GM06990 (cell line): ENCODE results near the gene ADH1C.

Experiments used
- DNase-seq: peaks from one replicate; pipeline ENCODE4 v3.0.0-alpha.2; 2011; ENCODE audit not compliant: insufficient read length; ENCODE audit errors: extremely low read depth
- H3K27me3 ChIP-seq: replicated peaks from 2 replicates; pipeline ENCODE4 v1.6.0; 2011; ENCODE audit warnings: low read length; ENCODE audit not compliant: control insufficient read depth, insufficient read depth
- H3K36me3 ChIP-seq: 2 replicates; pipeline ENCODE4 v1.5.1; 2011; ENCODE audit warnings: low read length; ENCODE audit not compliant: control insufficient read depth, insufficient read depth
- H3K4me3 ChIP-seq: replicated peaks from 2 replicates; pipeline ENCODE4 v1.5.1; 2011; ENCODE audit warnings: low read depth, mild to moderate bottlenecking, control low read depth, low read length
- TF ChIP-seq, protein P1 (sequence below): IDR thresholded peaks from 2 replicates; pipeline ENCODE4 v1.5.1; 2011; ENCODE audit warnings: low read length, control low read depth, mild to moderate bottlenecking, inconsistent platforms; ENCODE audit not compliant: insufficient read depth, poor library complexity, severe bottlenecking

ADH1C gene

DNA sequence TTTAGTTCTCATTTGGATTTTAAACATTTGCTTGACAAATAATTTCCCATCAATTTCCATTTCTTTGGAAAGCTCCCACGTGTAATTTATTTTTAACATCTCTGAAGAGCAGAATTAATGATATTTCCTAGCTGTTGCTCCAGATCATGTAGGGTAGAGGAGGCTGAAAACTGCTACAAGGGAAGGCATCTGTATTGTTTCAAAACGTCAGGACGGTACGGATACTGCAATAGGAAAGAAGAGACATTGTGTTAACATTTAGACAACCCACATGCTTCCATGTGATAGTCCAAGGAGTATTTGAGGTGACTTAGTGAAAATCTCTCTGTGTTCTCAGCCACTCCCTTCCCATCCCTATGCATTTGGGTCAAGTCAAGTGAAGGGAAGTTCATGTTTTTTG lies 16.0 kb downstream of the ADH1C start:
- H3K36me3 ChIP-seq, result no peaks in the 10 kb centered on the region
- TF ChIP-seq, protein P1, sequence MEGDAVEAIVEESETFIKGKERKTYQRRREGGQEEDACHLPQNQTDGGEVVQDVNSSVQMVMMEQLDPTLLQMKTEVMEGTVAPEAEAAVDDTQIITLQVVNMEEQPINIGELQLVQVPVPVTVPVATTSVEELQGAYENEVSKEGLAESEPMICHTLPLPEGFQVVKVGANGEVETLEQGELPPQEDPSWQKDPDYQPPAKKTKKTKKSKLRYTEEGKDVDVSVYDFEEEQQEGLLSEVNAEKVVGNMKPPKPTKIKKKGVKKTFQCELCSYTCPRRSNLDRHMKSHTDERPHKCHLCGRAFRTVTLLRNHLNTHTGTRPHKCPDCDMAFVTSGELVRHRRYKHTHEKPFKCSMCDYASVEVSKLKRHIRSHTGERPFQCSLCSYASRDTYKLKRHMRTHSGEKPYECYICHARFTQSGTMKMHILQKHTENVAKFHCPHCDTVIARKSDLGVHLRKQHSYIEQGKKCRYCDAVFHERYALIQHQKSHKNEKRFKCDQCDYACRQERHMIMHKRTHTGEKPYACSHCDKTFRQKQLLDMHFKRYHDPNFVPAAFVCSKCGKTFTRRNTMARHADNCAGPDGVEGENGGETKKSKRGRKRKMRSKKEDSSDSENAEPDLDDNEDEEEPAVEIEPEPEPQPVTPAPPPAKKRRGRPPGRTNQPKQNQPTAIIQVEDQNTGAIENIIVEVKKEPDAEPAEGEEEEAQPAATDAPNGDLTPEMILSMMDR, result no peak
- no peak for DNase-seq
- no peaks in the 10 kb centered on the region for H3K27me3 ChIP-seq
- no peak overlapping the region for H3K4me3 ChIP-seq

DNA sequence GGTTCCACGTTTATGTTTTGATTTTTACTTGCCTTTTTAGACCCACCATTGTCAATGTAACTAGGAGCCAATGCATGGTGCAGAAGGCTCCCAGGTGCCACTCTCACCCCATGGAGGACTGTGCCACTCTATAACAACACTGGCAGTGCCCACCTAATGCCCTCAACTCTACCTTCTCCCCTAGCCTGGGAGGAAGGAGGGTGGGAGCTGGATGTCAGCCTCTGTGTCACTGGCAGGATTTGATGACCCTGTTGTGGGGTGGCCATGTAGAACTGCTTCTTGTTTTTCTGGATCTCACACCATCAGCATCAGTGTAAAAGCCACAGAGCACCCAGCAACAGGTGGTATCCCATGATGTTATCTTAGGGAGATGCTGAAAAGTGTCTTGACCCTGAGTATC lies 17.7 kb downstream of the ADH1C start:
- Histone ChIP-seq H3K4me3 (no peak overlapping the region), H3K27me3 (no peaks in the 10 kb centered on the region), H3K36me3 (no peaks in the 10 kb centered on the region)
- no peak for DNase-seq
- TF ChIP-seq, protein P1, result no peak

DNA sequence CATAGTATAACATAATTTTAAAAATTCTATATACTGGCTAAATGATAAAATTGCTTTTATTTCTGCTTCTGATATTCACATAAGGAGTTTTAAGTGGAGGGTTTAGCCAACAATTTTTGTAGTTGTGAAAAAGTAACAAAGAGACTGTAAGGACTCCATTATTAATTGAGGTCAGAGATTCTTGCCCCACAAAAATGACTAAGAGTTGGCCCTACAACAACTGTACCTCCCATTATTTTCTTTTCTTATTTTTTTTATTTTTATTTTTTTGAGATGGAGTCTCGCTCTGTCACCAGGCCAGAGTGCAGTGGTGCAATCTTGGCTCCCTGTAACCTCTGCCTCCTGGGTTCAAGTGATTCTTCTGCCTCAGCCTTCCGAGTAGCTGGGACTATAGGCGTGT lies 21.9 kb downstream of the ADH1C start:
- H3K4me3 ChIP-seq, result no peak overlapping the region
- H3K36me3 ChIP-seq, result no peaks in the 10 kb centered on the region
- no peaks in the 10 kb centered on the region for H3K27me3 ChIP-seq
- no peak for DNase-seq
- TF ChIP-seq, protein P1, result no peak

DNA sequence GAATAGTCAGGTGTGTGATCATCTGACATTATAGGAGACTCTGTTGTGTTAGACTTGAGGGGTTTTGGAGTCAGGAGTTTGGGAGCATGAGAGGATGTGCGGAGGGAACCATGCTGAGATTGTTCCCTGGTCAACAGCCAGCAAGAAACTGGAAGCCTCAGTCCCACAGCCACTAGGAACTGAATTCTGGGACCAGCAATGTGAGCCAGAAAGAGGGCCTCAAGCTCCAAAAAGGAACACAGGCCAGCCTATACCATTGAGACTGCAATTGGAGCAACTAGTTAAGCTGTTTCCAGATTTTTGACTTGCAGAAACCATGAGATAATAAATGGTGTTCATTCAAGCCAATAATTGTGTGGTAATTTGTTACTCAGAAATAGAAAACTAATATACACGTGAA lies 22.7 kb downstream of the ADH1C start:
- Histone ChIP-seq H3K27me3 (no peaks in the 10 kb centered on the region), H3K4me3 (no peak overlapping the region), H3K36me3 (no peaks in the 10 kb centered on the region)
- TF ChIP-seq, protein P1, result no peak
- DNase-seq, result no peak

DNA sequence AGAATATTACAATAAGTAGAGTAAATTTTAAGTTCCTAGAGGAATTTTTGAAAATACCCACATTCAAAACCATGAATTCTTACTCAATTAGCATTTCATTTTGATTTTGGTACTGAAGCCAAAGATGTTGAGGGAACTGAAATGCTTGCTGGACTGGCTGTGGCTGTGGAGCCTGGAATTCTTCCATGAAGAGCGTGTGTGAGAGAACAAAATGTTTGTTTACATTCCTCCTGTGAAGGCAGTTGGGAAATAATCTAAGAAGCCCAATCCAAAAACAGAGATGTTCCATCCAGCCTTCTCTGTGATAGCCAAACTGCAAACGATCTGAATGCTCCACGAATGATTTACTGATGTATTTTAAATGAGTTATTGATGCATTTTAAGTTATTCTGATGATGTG lies 27.6 kb downstream of the ADH1C start:
- no peak for DNase-seq
- TF ChIP-seq, protein P1, result no peak
- H3K27me3 ChIP-seq, result no peaks in the 10 kb centered on the region
- no peaks in the 10 kb centered on the region for H3K36me3 ChIP-seq
- no peak overlapping the region for H3K4me3 ChIP-seq

DNA sequence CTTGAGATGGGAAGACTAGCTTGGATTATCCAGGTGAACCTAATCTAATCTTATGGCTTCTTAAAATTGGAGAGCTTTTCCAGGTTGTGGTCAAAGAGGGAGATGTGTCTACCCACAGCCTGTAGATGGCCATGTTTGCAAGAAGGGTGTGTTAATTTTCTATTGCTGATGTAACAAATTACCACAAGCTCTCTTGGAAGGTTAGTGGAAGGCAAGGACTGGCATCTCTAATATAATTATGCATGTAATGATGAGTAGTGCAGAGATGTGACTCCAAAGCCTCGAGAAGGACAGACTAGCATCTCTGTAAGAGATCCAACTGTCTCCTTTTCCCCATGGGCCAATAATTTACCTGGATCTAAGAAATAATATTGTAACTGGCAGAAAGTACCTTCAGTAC lies 28.2 kb downstream of the ADH1C start:
- Histone ChIP-seq H3K4me3 (no peak overlapping the region), H3K27me3 (no peaks in the 10 kb centered on the region), H3K36me3 (no peaks in the 10 kb centered on the region)
- DNase-seq, result no peak
- TF ChIP-seq, protein P1, result no peak
